HG03139 (cell line): ENCODE measurements around the gene DMC1.
"Not testable (repeated sequence)": the region's sequence is repeated elsewhere in the genome, so short reads cannot be mapped to it uniquely, and the experiment has no call there.

Experiments
- ATAC-seq: cut with Tn5 transposase; IDR thresholded peaks from one replicate; pipeline ENCODE4 v1.9.1; 2021; ENCODE audit not compliant: unreplicated experiment

DMC1 gene, protein sequence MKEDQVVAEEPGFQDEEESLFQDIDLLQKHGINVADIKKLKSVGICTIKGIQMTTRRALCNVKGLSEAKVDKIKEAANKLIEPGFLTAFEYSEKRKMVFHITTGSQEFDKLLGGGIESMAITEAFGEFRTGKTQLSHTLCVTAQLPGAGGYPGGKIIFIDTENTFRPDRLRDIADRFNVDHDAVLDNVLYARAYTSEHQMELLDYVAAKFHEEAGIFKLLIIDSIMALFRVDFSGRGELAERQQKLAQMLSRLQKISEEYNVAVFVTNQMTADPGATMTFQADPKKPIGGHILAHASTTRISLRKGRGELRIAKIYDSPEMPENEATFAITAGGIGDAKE

DNA sequence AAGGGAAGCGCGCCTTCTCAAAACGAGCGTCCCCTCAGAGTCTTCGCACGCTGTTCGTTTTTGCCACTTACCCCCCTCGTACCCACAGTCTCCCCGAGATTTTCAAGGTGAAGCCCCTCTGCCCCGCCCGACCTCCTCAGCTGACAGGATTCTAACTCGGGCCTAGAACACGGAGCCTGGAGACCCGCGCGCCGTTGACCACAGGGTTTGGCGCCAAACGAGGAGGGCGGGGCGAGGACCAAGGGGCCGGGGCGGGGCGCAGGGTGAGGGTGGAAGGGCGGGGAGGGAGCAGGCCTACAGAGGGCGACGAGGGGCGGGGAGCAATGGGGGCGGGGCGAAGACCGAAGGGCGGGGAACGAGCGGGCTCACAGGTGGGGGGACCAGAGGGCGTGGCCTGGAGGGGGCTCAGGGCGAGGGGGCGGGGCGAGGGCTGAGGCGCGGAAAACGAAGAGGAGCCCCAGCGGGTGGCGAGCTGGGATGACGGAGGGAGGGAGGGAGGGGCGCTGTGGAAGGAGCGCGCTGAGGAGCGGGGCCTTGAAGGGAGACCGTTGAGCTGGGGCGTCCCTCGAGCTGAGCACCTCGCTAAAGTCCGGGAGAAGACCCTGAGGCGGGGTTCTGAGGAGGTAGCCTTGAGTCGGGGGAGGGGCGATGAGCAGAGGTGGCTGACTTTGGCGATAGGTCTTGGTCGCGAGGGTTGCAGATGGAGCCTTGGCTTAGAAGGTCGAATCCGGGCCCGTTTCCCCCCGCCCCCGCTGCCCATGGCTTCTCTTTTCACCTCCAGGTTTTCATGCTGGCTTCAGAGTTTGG, at the start of gene DMC1:
Gene DMC1 (minus strand): TSS at position 212 of the 807 bp plus-strand sequence. CDS start 1,927 bp downstream, outside the sequence.
- peak; percentile 59 for ATAC-seq

DNA sequence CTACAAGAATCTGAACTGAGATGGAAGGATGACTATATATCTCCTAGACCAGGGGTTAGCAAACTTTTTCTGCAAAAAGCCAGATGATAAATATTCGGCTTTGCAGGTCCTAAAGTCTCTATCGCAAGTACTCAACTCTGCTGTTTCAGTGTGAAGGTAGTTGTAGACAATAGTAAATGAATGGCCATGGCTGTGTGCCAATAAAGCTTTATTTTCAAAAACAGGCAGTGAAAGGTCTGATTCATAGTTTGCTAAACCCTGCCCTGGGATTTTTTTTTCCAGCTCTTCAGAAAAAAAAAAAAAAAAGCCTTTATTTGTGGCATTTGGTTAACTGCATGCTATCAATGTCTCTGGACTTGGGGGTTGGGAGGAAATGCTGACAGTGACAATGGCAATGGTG, 48.7 kb upstream of the DMC1 start:
- ATAC-seq, result no peak

- no peak for ATAC-seq
These were observed 48.3 kb upstream of the DMC1 start for GRCh38 chr22:38618258-38618657.

DNA sequence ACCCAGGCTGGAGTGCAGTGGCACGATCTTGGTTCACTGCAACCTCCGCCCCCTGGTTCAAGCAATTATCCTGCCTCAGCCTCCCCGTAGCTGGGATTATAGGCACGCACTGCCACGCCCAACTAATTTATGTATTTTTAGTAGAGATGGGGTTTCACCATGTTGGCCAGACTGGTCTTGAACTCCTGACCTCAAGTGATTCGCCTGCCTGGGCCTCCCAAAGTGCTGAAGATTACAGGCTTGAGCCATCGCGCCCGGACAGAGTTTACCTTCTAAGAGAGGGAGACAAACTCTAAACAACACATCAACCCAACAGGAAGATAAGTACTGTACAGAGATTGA, 45.1 kb upstream of the DMC1 start:
- not testable (repeated sequence) for ATAC-seq

DNA sequence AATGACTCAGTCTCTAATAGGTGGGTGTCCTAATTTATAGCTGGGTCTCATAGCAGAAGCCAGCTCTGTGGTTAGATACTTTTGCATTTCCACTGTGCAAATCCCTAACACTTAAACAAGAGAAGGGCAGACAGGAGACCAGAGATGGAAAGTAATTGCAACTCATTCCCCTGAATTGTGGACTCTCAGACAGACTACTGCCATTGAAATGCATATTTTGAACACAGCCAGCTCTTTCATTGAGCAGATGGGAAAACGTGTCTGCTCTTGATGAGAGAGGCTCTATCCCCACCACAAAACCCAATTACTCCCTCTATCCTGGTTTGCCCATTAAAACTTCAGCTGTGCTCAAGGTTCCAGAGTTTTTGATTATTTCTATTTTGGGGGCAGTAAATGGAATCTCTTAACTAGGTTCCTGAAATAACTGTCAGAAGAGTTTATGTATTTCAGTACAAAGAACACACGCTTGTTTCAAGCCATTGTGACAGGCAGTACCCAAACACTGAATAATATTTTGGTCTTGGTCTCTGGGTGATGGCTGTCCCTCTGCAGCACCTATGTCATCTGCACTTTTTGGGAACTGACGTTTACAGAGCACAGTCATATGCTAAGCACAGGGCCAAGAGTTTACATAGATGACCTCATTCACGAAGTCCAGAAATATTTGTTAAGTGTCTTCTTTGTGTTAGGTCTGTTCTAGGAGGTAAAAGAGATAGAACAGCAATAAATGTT, 44.5 kb upstream of the DMC1 start:
- ATAC-seq, result no peak

GRCh38 chr22:38613588-38613987, 43.6 kb upstream of the DMC1 start:
- ATAC-seq, result no peak

GRCh38 chr22:38612217-38613006, 42.4 kb upstream of the DMC1 start:
- ATAC-seq, result no peak

- no peak for ATAC-seq
These were observed 41.6 kb upstream of the DMC1 start for GRCh38 chr22:38611559-38611958.

GRCh38 chr22:38610234-38610633, 40.3 kb upstream of the DMC1 start:
- ATAC-seq, result no peak

DNA sequence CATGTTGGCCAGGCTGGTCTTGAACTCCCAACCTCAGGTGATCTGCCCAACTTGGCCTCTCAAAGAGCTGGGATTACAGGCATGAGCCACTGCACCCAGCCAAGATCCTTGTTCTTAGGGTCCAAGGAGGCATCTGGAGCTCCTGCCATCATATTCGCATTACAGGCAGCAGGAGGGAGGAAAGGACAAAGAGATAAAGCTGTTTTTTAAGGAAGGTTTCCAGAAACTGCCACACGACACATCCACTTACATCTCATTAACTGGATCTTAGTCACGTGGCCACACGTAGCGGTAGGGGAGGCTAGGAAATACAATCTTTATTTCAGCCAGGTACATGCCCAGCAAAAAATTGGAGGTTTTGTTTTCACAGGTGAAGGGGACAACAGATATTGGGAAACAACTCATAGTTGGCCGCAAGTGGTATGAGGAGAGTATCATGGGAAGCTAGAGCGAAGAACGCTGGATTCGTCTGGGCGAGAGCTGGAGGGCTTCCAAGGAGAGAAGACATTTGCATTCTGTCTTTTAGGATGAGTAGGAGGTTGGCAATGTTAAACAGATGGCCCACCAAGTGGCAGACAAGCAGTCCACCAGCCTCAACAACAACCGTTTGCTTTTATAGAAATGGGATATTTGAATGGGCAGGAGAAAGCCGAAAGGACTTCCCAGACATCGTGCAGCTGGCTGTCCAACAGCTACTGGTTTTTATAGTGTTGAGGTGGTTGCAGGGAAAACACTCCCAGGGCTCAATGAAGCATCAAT, 39.2 kb upstream of the DMC1 start:
- ATAC-seq, result no peak

- ATAC-seq, result no peak
These were observed 37.7 kb upstream of the DMC1 start for GRCh38 chr22:38607680-38608079.

DNA sequence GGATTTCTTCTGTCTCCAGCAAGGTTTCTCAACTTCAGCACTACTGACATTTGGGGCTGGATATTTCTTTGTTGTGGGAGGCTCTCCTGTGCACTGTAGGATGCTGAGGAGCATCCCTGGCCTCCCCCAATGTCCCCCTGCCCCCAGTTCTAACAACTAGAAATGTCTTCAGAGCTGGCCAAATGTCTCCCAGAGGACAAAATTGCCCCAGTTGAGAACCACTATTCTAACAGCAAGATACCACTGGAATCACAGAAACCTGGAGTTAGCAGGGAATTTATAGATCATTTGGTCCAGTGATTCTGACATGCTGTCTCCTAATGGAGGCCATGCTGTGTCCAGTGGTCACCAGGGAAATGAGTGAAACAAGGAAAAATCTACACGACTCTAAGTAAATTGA, 32.2 kb upstream of the DMC1 start:
- no peak for ATAC-seq

GRCh38 chr22:38601221-38601764, 31.3 kb upstream of the DMC1 start:
- ATAC-seq, result no peak

GRCh38 chr22:38599466-38599865, 29.5 kb upstream of the DMC1 start:
- ATAC-seq, result no peak

DNA sequence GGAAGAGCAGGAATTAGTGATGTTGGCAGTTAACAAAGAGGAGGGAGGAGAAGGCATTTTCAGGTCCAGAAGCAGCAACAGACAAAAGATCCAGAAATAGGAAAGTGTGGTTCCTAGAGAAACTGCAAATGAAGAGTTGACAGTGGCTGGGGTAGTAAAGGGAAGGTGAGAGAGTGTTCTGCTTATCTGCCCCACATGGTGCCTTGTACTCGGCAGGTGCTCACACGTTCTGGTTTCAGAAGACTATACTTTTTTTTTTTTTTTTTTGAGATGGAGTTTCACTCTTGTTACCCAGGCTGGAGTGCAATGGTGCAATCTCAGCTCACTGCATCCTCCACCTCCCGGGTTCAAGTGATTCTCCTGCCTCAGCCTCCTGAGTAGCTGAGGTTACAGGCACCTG, 12.9 kb upstream of the DMC1 start:
- not testable (repeated sequence) for ATAC-seq

DNA sequence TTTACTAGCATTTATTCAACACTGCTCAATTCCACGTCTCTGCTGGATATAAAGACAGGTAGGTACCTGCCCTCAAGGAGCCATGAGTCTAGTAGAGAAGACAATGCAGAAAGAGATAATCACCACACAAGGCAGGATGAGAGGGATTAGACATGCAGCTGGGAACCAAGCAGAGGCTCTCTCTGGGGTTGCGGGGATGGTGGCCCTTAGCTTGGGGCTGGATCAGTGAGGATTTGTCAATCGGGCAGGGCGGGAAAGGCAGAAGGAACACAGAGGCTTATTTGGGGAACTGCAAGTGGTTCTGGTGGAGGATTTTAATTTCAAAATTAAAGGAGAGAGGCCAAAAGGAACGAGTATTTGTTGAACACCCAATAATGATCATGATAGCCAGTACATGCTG, 8.5 kb upstream of the DMC1 start:
- ATAC-seq, result no peak

GRCh38 chr22:38572065-38572464, 2.1 kb upstream of the DMC1 start:
- no peak for ATAC-seq

GRCh38 chr22:38570779-38571364, 889 bp upstream of the DMC1 start:
- no peak for ATAC-seq

- ATAC-seq, result no peak
These were observed 607 bp downstream of the DMC1 start for GRCh38 chr22:38569181-38569971.
